Osteocyte (in vitro differentiated cells): ENCODE results near the gene NOSTRIN. TPM values are rescaled to one million over a fixed set of nuclear protein-coding genes. Genes with fewer than 3 reads are reported as not detected.
"Not testable (repeated sequence)": the region's sequence is repeated elsewhere in the genome, so short reads cannot be mapped to it uniquely, and the experiment has no call there.

Source experiments
- DNase-seq: peaks from one replicate; pipeline ENCODE4 v3.0.0; 2021; ENCODE audit warnings: mixed read lengths; ENCODE audit not compliant: unreplicated experiment; ENCODE audit errors: extremely low spot score
- H3K27ac Mint-ChIP-seq: one replicate; pipeline ENCODE4 v1.8.0; 2021; ENCODE audit warnings: mild to moderate bottlenecking, mixed read lengths; ENCODE audit not compliant: unreplicated experiment
- H3K27me3 Mint-ChIP-seq: one replicate; pipeline ENCODE4 v1.8.0; 2021; ENCODE audit warnings: mixed read lengths; ENCODE audit not compliant: unreplicated experiment
- H3K36me3 Mint-ChIP-seq: one replicate; pipeline ENCODE4 v1.8.0; 2021; ENCODE audit warnings: mixed read lengths; ENCODE audit not compliant: unreplicated experiment
- H3K4me1 Mint-ChIP-seq: one replicate; pipeline ENCODE4 v1.8.0; 2021; ENCODE audit warnings: mixed read lengths; ENCODE audit not compliant: unreplicated experiment
- H3K4me3 Mint-ChIP-seq: one replicate; pipeline ENCODE4 v1.8.0; 2021; ENCODE audit warnings: mild to moderate bottlenecking, moderate library complexity, mixed read lengths; ENCODE audit not compliant: unreplicated experiment
- H3K9me3 Mint-ChIP-seq: one replicate; pipeline ENCODE4 v1.8.0; 2021; ENCODE audit warnings: mixed read lengths; ENCODE audit not compliant: unreplicated experiment
- total RNA-seq: library from RNA; stranded (reverse); gene quantifications from 2 replicates; pipeline ENCODE4 v1.2.1, GENCODE V29; 2021
- TF ChIP-seq, protein P1 (sequence below): fragments of 200-600 bp; sonication (generic); IDR thresholded peaks from 2 replicates; pipeline ENCODE4 v1.5.0; 2021; ENCODE audit warnings: antibody characterized with exemption, mild to moderate bottlenecking, moderate library complexity

NOSTRIN gene
- total RNA-seq, 1 donor from 2014 or later: not detected

GRCh38 chr2:168874368-168875054 lies 72.1 kb downstream of the NOSTRIN start:
- H3K4me1 Mint-ChIP-seq: peaks cover 14% of the 10 kb centered on the region
- no peaks in the 10 kb centered on the region for H3K27me3 Mint-ChIP-seq
- H3K9me3 Mint-ChIP-seq: no peaks in the 10 kb centered on the region
- no peak for DNase-seq
- no peak overlapping the region for H3K27ac Mint-ChIP-seq
- peaks cover 3% of the 10 kb centered on the region for H3K36me3 Mint-ChIP-seq
- TF ChIP-seq, protein P1, sequence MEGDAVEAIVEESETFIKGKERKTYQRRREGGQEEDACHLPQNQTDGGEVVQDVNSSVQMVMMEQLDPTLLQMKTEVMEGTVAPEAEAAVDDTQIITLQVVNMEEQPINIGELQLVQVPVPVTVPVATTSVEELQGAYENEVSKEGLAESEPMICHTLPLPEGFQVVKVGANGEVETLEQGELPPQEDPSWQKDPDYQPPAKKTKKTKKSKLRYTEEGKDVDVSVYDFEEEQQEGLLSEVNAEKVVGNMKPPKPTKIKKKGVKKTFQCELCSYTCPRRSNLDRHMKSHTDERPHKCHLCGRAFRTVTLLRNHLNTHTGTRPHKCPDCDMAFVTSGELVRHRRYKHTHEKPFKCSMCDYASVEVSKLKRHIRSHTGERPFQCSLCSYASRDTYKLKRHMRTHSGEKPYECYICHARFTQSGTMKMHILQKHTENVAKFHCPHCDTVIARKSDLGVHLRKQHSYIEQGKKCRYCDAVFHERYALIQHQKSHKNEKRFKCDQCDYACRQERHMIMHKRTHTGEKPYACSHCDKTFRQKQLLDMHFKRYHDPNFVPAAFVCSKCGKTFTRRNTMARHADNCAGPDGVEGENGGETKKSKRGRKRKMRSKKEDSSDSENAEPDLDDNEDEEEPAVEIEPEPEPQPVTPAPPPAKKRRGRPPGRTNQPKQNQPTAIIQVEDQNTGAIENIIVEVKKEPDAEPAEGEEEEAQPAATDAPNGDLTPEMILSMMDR: no peak
- H3K4me3 Mint-ChIP-seq: no peak overlapping the region

DNA sequence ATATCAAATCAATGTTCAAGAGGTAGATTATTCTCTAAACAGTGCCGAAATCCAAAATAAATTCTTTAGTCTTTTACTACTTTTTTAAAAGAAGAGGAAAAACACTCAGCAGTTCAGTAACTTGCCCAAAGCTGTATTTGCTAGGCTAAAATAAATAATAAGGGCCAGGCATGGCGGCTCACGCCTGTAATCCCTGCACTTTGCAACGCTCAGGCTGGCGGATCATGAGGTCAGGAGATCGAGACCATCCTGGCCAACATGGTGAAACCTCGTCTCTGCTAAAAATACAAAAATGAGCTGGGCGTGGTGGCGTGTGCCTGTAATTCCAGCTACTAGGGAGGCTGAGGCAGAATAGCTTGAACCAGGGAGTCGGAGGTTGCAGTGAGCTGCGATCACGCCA lies 79.7 kb downstream of the NOSTRIN start:
- H3K27ac Mint-ChIP-seq, H3K4me1 Mint-ChIP-seq, H3K9me3 Mint-ChIP-seq, H3K4me3 Mint-ChIP-seq, H3K27me3 Mint-ChIP-seq, DNase-seq, H3K36me3 Mint-ChIP-seq: not testable (repeated sequence)

DNA sequence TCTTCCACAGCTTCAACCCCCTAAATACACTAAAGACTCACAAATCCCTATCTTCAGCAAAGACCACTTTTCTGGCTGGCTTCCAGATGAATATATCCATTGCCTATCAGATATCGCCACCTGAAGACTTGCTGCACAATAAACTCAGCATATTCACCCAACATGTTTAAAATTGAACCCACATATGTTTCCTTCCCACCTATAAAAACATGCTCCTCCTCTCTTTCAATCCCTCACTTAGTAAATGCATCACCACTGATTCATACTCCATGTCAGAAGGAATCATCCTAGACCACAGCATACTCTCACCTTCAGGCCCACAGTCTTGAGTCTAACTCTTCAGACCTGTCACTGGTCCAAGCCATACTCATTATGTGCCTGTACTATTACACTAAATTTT lies 82.5 kb downstream of the NOSTRIN start:
- Mint-ChIP-seq H3K36me3 (no peaks in the 10 kb centered on the region), H3K27ac (no peak overlapping the region), H3K9me3 (no peaks in the 10 kb centered on the region), H3K4me3 (no peak overlapping the region), H3K27me3 (no peaks in the 10 kb centered on the region), H3K4me1 (peaks cover 9% of the 10 kb centered on the region)
- DNase-seq: no peak
- TF ChIP-seq, protein P1: no peak

DNA sequence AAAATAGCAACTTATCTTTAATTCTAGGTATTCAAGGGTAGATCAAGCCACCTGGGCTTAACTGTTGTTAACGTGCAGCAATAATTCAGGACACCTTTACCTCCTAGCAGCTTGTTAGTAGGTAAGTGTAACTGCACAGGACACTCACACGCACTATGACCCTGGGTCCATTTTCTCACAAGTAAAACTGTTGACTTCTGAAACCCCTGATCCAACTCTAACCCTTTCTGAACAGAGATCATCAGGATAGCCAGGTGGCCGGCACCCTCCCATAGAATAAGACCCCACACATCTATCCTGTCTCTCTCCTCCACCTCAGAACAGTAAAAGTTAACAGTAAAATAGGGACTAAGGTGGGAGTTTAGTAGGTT lies 87.2 kb downstream of the NOSTRIN start:
- H3K4me3 Mint-ChIP-seq: peak overlapping the region; percentile 95
- no peak overlapping the region for H3K27ac Mint-ChIP-seq
- H3K27me3 Mint-ChIP-seq: peaks cover 21% of the 10 kb centered on the region
- no peaks in the 10 kb centered on the region for H3K9me3 Mint-ChIP-seq
- DNase-seq: no peak
- no peaks in the 10 kb centered on the region for H3K36me3 Mint-ChIP-seq
- H3K4me1 Mint-ChIP-seq: peaks cover 17% of the 10 kb centered on the region
- TF ChIP-seq, protein P1: no peak

DNA sequence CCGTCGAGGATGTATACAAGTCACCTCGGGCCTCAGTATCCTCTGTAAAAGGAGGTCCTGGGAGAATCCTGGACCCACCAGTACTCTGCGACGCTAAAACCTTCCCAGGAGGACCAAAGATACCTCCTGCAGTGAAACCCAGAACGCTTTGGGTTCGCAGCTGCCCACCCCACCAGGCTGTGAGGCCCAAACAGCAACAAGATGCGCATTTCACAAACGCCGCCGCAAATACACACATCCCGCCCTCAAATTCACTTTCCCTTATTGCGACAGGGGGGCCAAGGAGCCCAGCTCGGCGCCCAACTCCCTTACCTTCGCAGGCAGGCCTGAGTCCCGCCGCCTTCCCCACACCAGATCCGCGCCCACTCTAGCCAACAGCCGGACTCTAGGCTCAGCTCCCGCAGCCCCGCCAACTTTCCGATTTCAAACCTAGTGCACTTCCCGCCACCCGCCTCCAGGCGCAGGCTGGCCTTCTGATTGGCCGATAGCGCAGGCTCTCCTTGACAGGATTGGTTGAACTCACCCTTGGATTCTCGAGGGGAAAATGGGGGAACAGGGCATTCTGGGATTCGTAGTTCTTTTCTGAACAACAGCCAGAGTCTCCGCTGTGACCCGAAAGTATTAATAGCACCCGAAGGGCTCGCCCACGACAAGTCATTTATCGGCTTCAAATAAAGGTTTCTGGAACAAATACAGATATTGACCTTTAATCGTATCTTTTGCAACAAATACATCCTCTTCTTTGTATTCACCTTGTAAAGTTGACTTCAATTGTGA lies 87.8 kb downstream of the NOSTRIN start, which contains the start of gene SPC25:
TSS of gene SPC25 (minus strand) at position 425 of the 777 bp plus-strand sequence. CDS start 911 bp downstream, outside the sequence.
- TF ChIP-seq, protein P1: no peak

More for the DNA sequence above, 87.8 kb downstream of the NOSTRIN start, which contains the start of gene SPC25:
- Mint-ChIP-seq H3K4me3 (peak within 1 kb of the TSS; percentile 95), H3K27ac (peak within 1 kb of the TSS; percentile 66), H3K36me3 (no peaks in the 10 kb centered on the region), H3K4me1 (peaks cover 17% of the 10 kb centered on the region), H3K9me3 (no peaks in the 10 kb centered on the region), H3K27me3 (peaks cover 24% of the 10 kb centered on the region)
- DNase-seq: peak; percentile 94
